K562 (cell line): ENCODE results near the gene NEMF. TPM values are rescaled to one million over a fixed set of nuclear protein-coding genes. Genes with fewer than 3 reads are reported as not detected.

Experiments used
- ATF7 ChIP-seq: fragments of 450-650 bp; IDR thresholded peaks from 2 replicates; pipeline ENCODE4 v1.7.1; 2014; ENCODE audit warnings: mild to moderate bottlenecking, moderate library complexity
- CHD7 ChIP-seq: fragments of 200-600 bp; sonication (generic); IDR thresholded peaks from one replicate; pipeline ENCODE4 v1.6.1; 2012; ENCODE audit warnings: mild to moderate bottlenecking, low read depth, low read length, inconsistent platforms
- E2F4 ChIP-seq: sonication (generic); formaldehyde crosslinking; IDR thresholded peaks from 2 replicates; pipeline ENCODE4 v1.8.0; 2022; ENCODE audit warnings: mild to moderate bottlenecking, low read depth, missing genetic modification reagents
- GABPB2 ChIP-seq: fragments of 250-450 bp; sonication (Bioruptor Pico); conservative IDR thresholded peaks from 2 replicates; pipeline ENCODE4 v1.5.1; 2021; ENCODE audit warnings: mild to moderate bottlenecking
- HDAC6 ChIP-seq: IDR thresholded peaks from 2 replicates; pipeline ENCODE4 v1.6.1; 2012; ENCODE audit warnings: low read depth, mild to moderate bottlenecking, control low read depth, inconsistent platforms, low read length, moderate library complexity
- LCOR ChIP-seq: sonication (generic); formaldehyde crosslinking; IDR thresholded peaks from 2 replicates; pipeline ENCODE4 v1.8.0; 2022; ENCODE audit warnings: mild to moderate bottlenecking, missing genetic modification reagents
- NFE2 ChIP-seq: IDR thresholded peaks from 2 replicates; pipeline ENCODE4 v1.6.1; 2014; ENCODE audit warnings: antibody characterized with exemption, low read depth
- NFYB ChIP-seq: IDR thresholded peaks from 2 replicates; pipeline ENCODE4 v1.6.1; 2011; ENCODE audit warnings: mild to moderate bottlenecking, moderate library complexity; ENCODE audit not compliant: insufficient read length; ENCODE audit errors: extremely low read depth
- NR2C1 ChIP-seq, 2 experiments: fragments of 450-650 bp; IDR thresholded peaks; 2 replicates each; pipeline ENCODE4 v1.6.1; 2017; ENCODE audit warnings: mild to moderate bottlenecking in 2 of 2, antibody characterized with exemption in 1 of 2, inconsistent platforms in 1 of 2, missing compliant biosample characterization in 1 of 2, missing genetic modification characterization in 1 of 2
- PHF20 ChIP-seq: fragments of 450-650 bp; IDR thresholded peaks from 2 replicates; pipeline ENCODE4 v1.6.1; 2018; ENCODE audit not compliant: partially characterized antibody
- TOE1 ChIP-seq, 2 experiments: fragments of 450-650 bp in 1 of 2; sonication (generic) in 1 of 2; formaldehyde crosslinking in 1 of 2; IDR thresholded peaks; 2 replicates each; pipeline versions ENCODE4 v1.7.1 to v1.8.0; 2016 to 2022; ENCODE audit warnings: borderline replicate concordance in 2 of 2, mild to moderate bottlenecking in 2 of 2, antibody characterized with exemption in 1 of 2, inconsistent platforms in 1 of 2, low read depth in 1 of 2, missing genetic modification reagents in 1 of 2, moderate library complexity in 1 of 2
- ZNF431 ChIP-seq: sonication (generic); formaldehyde crosslinking; IDR thresholded peaks from 2 replicates; pipeline ENCODE4 v1.8.0; 2022; ENCODE audit warnings: mild to moderate bottlenecking, missing genetic modification reagents
- ZNF778 ChIP-seq: fragments of 450-650 bp; formaldehyde crosslinking; IDR thresholded peaks from 2 replicates; pipeline ENCODE4 v1.4.0; 2020; ENCODE audit warnings: mild to moderate bottlenecking, moderate library complexity
- polyA plus RNA-seq, 8 experiments: library from polyadenylated mRNA; depleted of rRNA in 4 of 8; stranded (reverse) in 5 of 8; unstranded in 3 of 8; fragments of >200 nt; fragmentation: Nextera tagmentation in 2 of 8; fragmentation: Illumina TruSeq in 1 of 8; extraction: Ambion mirVana in 2 of 8; extraction: Trizol in 1 of 8; gene quantifications; 2 replicates each; pipeline versions ENCODE4 v1.2.1 to v1.2.3, GENCODE V29; 2011 to 2014; ENCODE audit warnings: inconsistent platforms in 1 of 8, missing spikeins in 1 of 8
- total RNA-seq, 7 experiments: library from RNA; depleted of rRNA in 6 of 7; stranded (reverse); fragments of >200 nt in 6 of 7; fragmentation: Illumina TruSeq in 2 of 7; extraction: Trizol in 2 of 7; gene quantifications; 2 replicates each; pipeline versions ENCODE4 v1.2.1 to v1.2.3, GENCODE V29; 2011 to 2021; ENCODE audit warnings: low replicate concordance in 1 of 7

NEMF gene
- total and polyA plus RNA-seq, 9 of the 15 experiments (the other 6 are each of a cell fraction or from before 2014, with no cell fraction given): 38.8 to 94.4 (median 61.0) TPM

- peak; percentile 44; the same call in 1 of the 2 replicates for TF ChIP-seq ATF7
- no peak for TF ChIP-seq CHD7
- TF ChIP-seq TOE1 (IDR thresholded peaks at IDR 0.05; ENCODE audit: borderline replicate concordance): no peak
- no peak for TF ChIP-seq TOE1 (CRISPR knock-in tag; IDR thresholded peaks at IDR 0.05; ENCODE audit: borderline replicate concordance, low read depth)
- no peak for TF ChIP-seq NR2C1 (IDR thresholded peaks at IDR 0.05)
- TF ChIP-seq NR2C1 (tag; IDR thresholded peaks at IDR 0.05): no peak
- 0 out of 2 replicates have a peak, but pooled peaks have one; percentile 67 for TF ChIP-seq LCOR (CRISPR knock-in tag)
- no peak for TF ChIP-seq E2F4
- TF ChIP-seq PHF20: no peak
- no peak for TF ChIP-seq NFYB
- no peak for TF ChIP-seq HDAC6
- no peak for TF ChIP-seq ZNF431 (CRISPR knock-in tag)
- TF ChIP-seq ZNF778 (CRISPR knock-in tag): no peak
- TF ChIP-seq GABPB2 (CRISPR knock-in tag): no peak
- no peak for TF ChIP-seq NFE2
Observed at GRCh38 chr14:49892636-49893308, 40.2 kb upstream of the NEMF start, which contains the start of gene ARF6 (continued).
